OCI-LY1 (cell line): ENCODE measurements around the gene SPART.

ENCODE experiments used
- CTCF ChIP-seq: fragments of 200-600 bp; sonication (generic), shearing (Covaris generic); IDR thresholded peaks from 2 replicates; pipeline ENCODE4 v1.5.1; 2017; ENCODE audit warnings: mild to moderate bottlenecking, antibody characterized with exemption, low read length, moderate library complexity, mixed read lengths
- EZH2 ChIP-seq: fragments of 200-600 bp; sonication (generic), shearing (Covaris generic); IDR thresholded peaks from 2 replicates; pipeline ENCODE4 v1.8.0; 2017; ENCODE audit warnings: borderline replicate concordance, mixed run types, mild to moderate bottlenecking, antibody characterized with exemption, low read length, moderate library complexity, mixed read lengths

GRCh38 chr13:36341718-36342117 lies 4.5 kb downstream of the SPART start:
- no peak for TF ChIP-seq EZH2
- TF ChIP-seq CTCF, result no peak
